Osteocyte (in vitro differentiated cells): ENCODE measurements around the gene PLEKHH3. TPM values are rescaled to one million over a fixed set of nuclear protein-coding genes. Genes with fewer than 3 reads are reported as not detected.

Experiments used
- DNase-seq: peaks from one replicate; pipeline ENCODE4 v3.0.0; 2021; ENCODE audit warnings: mixed read lengths; ENCODE audit not compliant: unreplicated experiment; ENCODE audit errors: extremely low spot score
- H3K27ac Mint-ChIP-seq: one replicate; pipeline ENCODE4 v1.8.0; 2021; ENCODE audit warnings: mild to moderate bottlenecking, mixed read lengths; ENCODE audit not compliant: unreplicated experiment
- H3K27me3 Mint-ChIP-seq: one replicate; pipeline ENCODE4 v1.8.0; 2021; ENCODE audit warnings: mixed read lengths; ENCODE audit not compliant: unreplicated experiment
- H3K36me3 Mint-ChIP-seq: one replicate; pipeline ENCODE4 v1.8.0; 2021; ENCODE audit warnings: mixed read lengths; ENCODE audit not compliant: unreplicated experiment
- H3K4me1 Mint-ChIP-seq: one replicate; pipeline ENCODE4 v1.8.0; 2021; ENCODE audit warnings: mixed read lengths; ENCODE audit not compliant: unreplicated experiment
- H3K4me3 Mint-ChIP-seq: one replicate; pipeline ENCODE4 v1.8.0; 2021; ENCODE audit warnings: mild to moderate bottlenecking, moderate library complexity, mixed read lengths; ENCODE audit not compliant: unreplicated experiment
- H3K9me3 Mint-ChIP-seq: one replicate; pipeline ENCODE4 v1.8.0; 2021; ENCODE audit warnings: mixed read lengths; ENCODE audit not compliant: unreplicated experiment
- total RNA-seq: library from RNA; stranded (reverse); gene quantifications from 2 replicates; pipeline ENCODE4 v1.2.1, GENCODE V29; 2021
- TF ChIP-seq, protein P1 (sequence below): fragments of 200-600 bp; sonication (generic); IDR thresholded peaks from 2 replicates; pipeline ENCODE4 v1.5.0; 2021; ENCODE audit warnings: antibody characterized with exemption, mild to moderate bottlenecking, moderate library complexity

Gene PLEKHH3
- total RNA-seq, 1 donor from 2014 or later: 28.9 TPM

DNA sequence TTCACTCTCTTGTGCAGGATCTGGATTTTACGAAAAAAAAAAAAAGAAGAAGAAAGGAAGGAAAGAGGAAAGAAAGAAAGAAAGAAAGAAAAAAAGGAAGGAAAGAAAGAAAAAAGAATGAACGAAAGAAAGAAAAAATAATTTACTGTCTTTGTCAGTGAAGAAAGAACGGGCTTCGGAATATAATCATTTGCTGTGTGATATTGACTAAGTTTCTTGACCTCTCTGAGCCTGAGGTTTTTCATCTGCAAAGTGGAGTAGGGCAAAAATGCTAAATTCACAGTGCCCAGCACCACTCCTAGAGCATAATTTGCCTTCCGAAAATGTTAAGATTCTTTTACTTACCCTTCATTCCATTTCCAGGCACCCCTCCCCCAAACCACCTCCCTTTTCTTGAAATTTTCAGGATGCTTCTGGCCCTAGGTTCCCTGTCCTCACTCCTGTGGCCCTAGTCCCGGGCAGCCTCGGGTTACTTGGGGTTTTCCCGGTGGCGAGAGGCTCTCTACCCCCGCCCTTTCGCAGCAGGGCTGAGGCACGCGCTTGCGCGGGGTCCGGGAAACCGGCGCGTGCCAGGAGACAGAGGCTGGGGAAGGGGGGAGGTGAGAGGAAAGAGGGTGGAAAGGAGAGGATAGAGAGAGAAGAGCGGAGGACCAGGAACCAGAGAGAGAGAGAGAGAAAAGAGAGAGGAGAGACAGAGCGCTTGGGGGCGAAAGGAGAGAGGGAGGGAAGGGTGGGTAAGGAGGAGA, 5.4 kb upstream of the PLEKHH3 start, which contains the start of gene CNTNAP1:
TSS of gene CNTNAP1 (plus strand) at position 556 of the 746 bp plus-strand sequence. CDS start 299 bp downstream, outside the sequence.
- TF ChIP-seq, protein P1, sequence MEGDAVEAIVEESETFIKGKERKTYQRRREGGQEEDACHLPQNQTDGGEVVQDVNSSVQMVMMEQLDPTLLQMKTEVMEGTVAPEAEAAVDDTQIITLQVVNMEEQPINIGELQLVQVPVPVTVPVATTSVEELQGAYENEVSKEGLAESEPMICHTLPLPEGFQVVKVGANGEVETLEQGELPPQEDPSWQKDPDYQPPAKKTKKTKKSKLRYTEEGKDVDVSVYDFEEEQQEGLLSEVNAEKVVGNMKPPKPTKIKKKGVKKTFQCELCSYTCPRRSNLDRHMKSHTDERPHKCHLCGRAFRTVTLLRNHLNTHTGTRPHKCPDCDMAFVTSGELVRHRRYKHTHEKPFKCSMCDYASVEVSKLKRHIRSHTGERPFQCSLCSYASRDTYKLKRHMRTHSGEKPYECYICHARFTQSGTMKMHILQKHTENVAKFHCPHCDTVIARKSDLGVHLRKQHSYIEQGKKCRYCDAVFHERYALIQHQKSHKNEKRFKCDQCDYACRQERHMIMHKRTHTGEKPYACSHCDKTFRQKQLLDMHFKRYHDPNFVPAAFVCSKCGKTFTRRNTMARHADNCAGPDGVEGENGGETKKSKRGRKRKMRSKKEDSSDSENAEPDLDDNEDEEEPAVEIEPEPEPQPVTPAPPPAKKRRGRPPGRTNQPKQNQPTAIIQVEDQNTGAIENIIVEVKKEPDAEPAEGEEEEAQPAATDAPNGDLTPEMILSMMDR: no peak
- H3K4me1 Mint-ChIP-seq: peaks cover 46% of the 10 kb centered on the region
- H3K27me3 Mint-ChIP-seq: no peaks in the 10 kb centered on the region
- H3K4me3 Mint-ChIP-seq: peak within 1 kb of the TSS; percentile 86
- peak within 1 kb of the TSS; percentile 95 for H3K27ac Mint-ChIP-seq
- peak; percentile 90 for DNase-seq
- no peaks in the 10 kb centered on the region for H3K9me3 Mint-ChIP-seq
- H3K36me3 Mint-ChIP-seq: peaks cover 16% of the 10 kb centered on the region

DNA sequence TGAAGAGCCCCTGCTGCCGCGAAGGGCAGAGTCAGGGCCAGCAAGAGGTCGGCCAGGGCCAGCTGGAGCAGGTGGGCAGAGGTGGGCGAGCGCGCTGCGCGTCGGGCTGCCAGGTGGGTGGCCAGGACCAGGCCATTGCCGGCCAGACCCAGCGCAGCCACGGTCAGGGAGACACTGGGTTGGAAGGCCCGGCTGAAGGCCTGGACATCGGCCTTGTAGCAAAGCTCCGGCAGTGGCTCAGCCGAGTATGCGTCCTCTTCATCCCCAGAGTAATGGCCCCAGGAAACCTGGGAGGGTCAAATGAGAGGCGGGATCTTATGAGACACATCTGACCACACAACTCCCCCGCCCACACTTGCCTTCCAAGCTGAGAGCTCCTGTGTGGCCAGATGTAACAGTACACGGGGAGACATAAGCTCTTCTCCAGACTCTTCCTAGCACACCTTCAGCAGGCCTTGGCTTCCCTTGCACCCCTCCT, 3.6 kb upstream of the PLEKHH3 start:
- H3K4me3 Mint-ChIP-seq: no peak overlapping the region
- H3K9me3 Mint-ChIP-seq: no peaks in the 10 kb centered on the region
- H3K36me3 Mint-ChIP-seq: peaks cover 3% of the 10 kb centered on the region
- H3K4me1 Mint-ChIP-seq: peaks cover 46% of the 10 kb centered on the region
- DNase-seq: no peak
- H3K27me3 Mint-ChIP-seq: no peaks in the 10 kb centered on the region
- TF ChIP-seq, protein P1: no peak
- peak overlapping the region; percentile 74 for H3K27ac Mint-ChIP-seq

GRCh38 chr17:42679492-42680330, 2.9 kb upstream of the PLEKHH3 start:
- no peaks in the 10 kb centered on the region for H3K27me3 Mint-ChIP-seq
- no peaks in the 10 kb centered on the region for H3K9me3 Mint-ChIP-seq
- TF ChIP-seq, protein P1: peak; percentile 91
- peak; percentile 92 for DNase-seq
- H3K36me3 Mint-ChIP-seq: no peaks in the 10 kb centered on the region
- H3K4me3 Mint-ChIP-seq: peak overlapping the region; percentile 57
- H3K27ac Mint-ChIP-seq: peak overlapping the region; percentile 95
- peaks cover 52% of the 10 kb centered on the region for H3K4me1 Mint-ChIP-seq

DNA sequence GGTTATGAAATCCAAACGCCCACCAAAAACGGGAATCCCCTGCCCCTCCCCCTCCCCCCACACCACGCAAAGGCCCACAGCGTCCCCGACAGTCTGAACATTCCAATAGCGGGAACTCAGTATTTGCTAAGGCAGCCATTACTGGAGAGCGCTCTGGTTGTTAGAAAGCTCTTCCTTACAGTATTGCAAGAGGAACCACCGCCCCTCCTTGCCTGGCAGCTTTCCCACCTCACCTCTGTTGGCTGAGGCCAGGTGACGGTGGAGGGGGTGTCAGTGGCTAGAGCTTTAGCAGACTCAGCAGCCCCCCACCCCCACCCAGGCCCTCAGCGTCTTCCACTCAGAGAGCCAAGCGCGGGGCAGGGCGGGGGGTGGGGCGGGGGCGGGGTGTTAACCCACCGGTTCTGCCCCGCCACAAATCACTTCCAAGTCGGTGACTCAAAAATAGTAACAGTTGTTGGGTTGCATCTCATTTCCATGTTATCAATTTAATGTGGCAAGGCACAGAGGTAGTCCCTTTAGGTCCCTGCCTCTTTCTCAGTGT, 2.2 kb upstream of the PLEKHH3 start:
- TF ChIP-seq, protein P1: no peak
- Mint-ChIP-seq H3K27me3 (no peaks in the 10 kb centered on the region), H3K36me3 (no peaks in the 10 kb centered on the region), H3K4me3 (peak overlapping the region; percentile 86), H3K4me1 (peaks cover 56% of the 10 kb centered on the region), H3K9me3 (no peaks in the 10 kb centered on the region), H3K27ac (peak overlapping the region; percentile 95)
- DNase-seq: no peak
